ENCODE results near the gene WHAMM.
"Not testable (repeated sequence)": the region's sequence is repeated elsewhere in the genome, so short reads cannot be mapped to it uniquely, and the experiment has no call there.

Gene WHAMM

GRCh38 chr15:82858932-82859331 is 49.5 kb downstream of the WHAMM start:
- in situ Hi-C loops (cut with MboI; ENCODE audit: low sequenced_read_pairs, unreplicated experiment) = no loop called here
- no peak for DNase-seq (ENCODE audit: low spot score)
- no peak for TF ChIP-seq CTCF (IDR thresholded peaks at IDR 0.05; ENCODE audit: borderline replicate concordance, control extremely low read depth, extremely low read depth, insufficient read depth, missing control alignments)

GRCh38 chr15:82862886-82863285 is 53.5 kb downstream of the WHAMM start:
- TF ChIP-seq CTCF (IDR thresholded peaks at IDR 0.05; ENCODE audit: borderline replicate concordance, control extremely low read depth, extremely low read depth, insufficient read depth, missing control alignments) = no peak
- no peak for DNase-seq (ENCODE audit: low spot score)
- in situ Hi-C loops (cut with MboI; ENCODE audit: low sequenced_read_pairs, unreplicated experiment) = no loop called here

GRCh38 chr15:82864967-82865366 is 55.5 kb downstream of the WHAMM start:
- DNase-seq (ENCODE audit: low spot score) = no peak
- in situ Hi-C loops (cut with MboI; ENCODE audit: low sequenced_read_pairs, unreplicated experiment) = no loop called here
- no peak for TF ChIP-seq CTCF (IDR thresholded peaks at IDR 0.05; ENCODE audit: borderline replicate concordance, control extremely low read depth, extremely low read depth, insufficient read depth, missing control alignments)

- DNase-seq (ENCODE audit: low spot score); in situ Hi-C loops (cut with MboI; ENCODE audit: low sequenced_read_pairs, unreplicated experiment): not testable (repeated sequence)
Measured at GRCh38 chr15:82865581-82865980, 56.2 kb downstream of the WHAMM start.

GRCh38 chr15:82865981-82866380 is 56.6 kb downstream of the WHAMM start:
- in situ Hi-C loops (cut with MboI; ENCODE audit: low sequenced_read_pairs, unreplicated experiment); DNase-seq (ENCODE audit: low spot score): not testable (repeated sequence)

GRCh38 chr15:82870727-82871320 is 61.4 kb downstream of the WHAMM start:
- no peak for DNase-seq (ENCODE audit: low spot score)
- in situ Hi-C loops (cut with MboI; ENCODE audit: low sequenced_read_pairs, unreplicated experiment) = no loop called here
- TF ChIP-seq CTCF (IDR thresholded peaks at IDR 0.05; ENCODE audit: borderline replicate concordance, control extremely low read depth, extremely low read depth, insufficient read depth, missing control alignments) = no peak

- in situ Hi-C loops (cut with MboI; ENCODE audit: low sequenced_read_pairs, unreplicated experiment) = no loop called here
- no peak for TF ChIP-seq CTCF (IDR thresholded peaks at IDR 0.05; ENCODE audit: borderline replicate concordance, control extremely low read depth, extremely low read depth, insufficient read depth, missing control alignments)
Measured at GRCh38 chr15:82871358-82871757, 61.9 kb downstream of the WHAMM start.

More at GRCh38 chr15:82871358-82871757, 61.9 kb downstream of the WHAMM start:
- DNase-seq (ENCODE audit: low spot score) = no peak

All from GM13976 (cell line).